ENCODE results near the gene SELL.
"Not testable (repeated sequence)": the region's sequence is repeated elsewhere in the genome, so short reads cannot be mapped to it uniquely, and the experiment has no call there.

The SELL gene

GRCh38 chr1:169726851-169727250, 15.4 kb upstream of the SELL start:
- H3K4me3 ChIP-seq (ENCODE audit: control insufficient read depth, low read depth, low read length) = no peak overlapping the region
- TF ChIP-seq CTCF (IDR thresholded peaks at IDR 0.05; ENCODE audit: control insufficient read depth, insufficient read depth, low read depth, low read length, missing control alignments) = no peak

GRCh38 chr1:169725930-169726329, 14.5 kb upstream of the SELL start:
- H3K4me3 ChIP-seq (ENCODE audit: control insufficient read depth, low read depth, low read length) = no peak overlapping the region
- TF ChIP-seq CTCF (IDR thresholded peaks at IDR 0.05; ENCODE audit: control insufficient read depth, insufficient read depth, low read depth, low read length, missing control alignments) = no peak
- no peak for DNase-seq (ENCODE audit: low read depth)

More at GRCh38 chr1:169726851-169727250, 15.4 kb upstream of the SELL start:
- no peak for DNase-seq (ENCODE audit: low read depth)

- no peak overlapping the region for H3K4me3 ChIP-seq (ENCODE audit: control insufficient read depth, low read depth, low read length)
- no peak for DNase-seq (ENCODE audit: low read depth)
- TF ChIP-seq CTCF (IDR thresholded peaks at IDR 0.05; ENCODE audit: control insufficient read depth, insufficient read depth, low read depth, low read length, missing control alignments) = no peak
Observed at GRCh38 chr1:169724168-169724567, 12.7 kb upstream of the SELL start.

GRCh38 chr1:169723763-169724162, 12.3 kb upstream of the SELL start:
- no peak for DNase-seq (ENCODE audit: low read depth)
- no peak overlapping the region for H3K4me3 ChIP-seq (ENCODE audit: control insufficient read depth, low read depth, low read length)
- TF ChIP-seq CTCF (IDR thresholded peaks at IDR 0.05; ENCODE audit: control insufficient read depth, insufficient read depth, low read depth, low read length, missing control alignments) = no peak

GRCh38 chr1:169722779-169723178, 11.4 kb upstream of the SELL start:
- no peak overlapping the region for H3K4me3 ChIP-seq (ENCODE audit: control insufficient read depth, low read depth, low read length)
- no peak for TF ChIP-seq CTCF (IDR thresholded peaks at IDR 0.05; ENCODE audit: control insufficient read depth, insufficient read depth, low read depth, low read length, missing control alignments)
- no peak for DNase-seq (ENCODE audit: low read depth)

- H3K4me3 ChIP-seq (ENCODE audit: control insufficient read depth, low read depth, low read length); DNase-seq (ENCODE audit: low read depth): not testable (repeated sequence)
Observed at GRCh38 chr1:169715100-169715499, 3.7 kb upstream of the SELL start.

GRCh38 chr1:169713090-169713489, 1.7 kb upstream of the SELL start:
- H3K4me3 ChIP-seq (ENCODE audit: control insufficient read depth, low read depth, low read length); DNase-seq (ENCODE audit: low read depth): not testable (repeated sequence)

- no peak overlapping the region for H3K4me3 ChIP-seq (ENCODE audit: control insufficient read depth, low read depth, low read length)
- no peak for TF ChIP-seq CTCF (IDR thresholded peaks at IDR 0.05; ENCODE audit: control insufficient read depth, insufficient read depth, low read depth, low read length, missing control alignments)
Observed at GRCh38 chr1:169712309-169712631, 850 bp upstream of the SELL start.

More at GRCh38 chr1:169712309-169712631, 850 bp upstream of the SELL start:
- no peak for DNase-seq (ENCODE audit: low read depth)
